T-helper 17 cell (primary cell): ENCODE measurements around the gene FAM174C. TPM values are rescaled to one million over a fixed set of nuclear protein-coding genes. Genes with fewer than 3 reads are reported as not detected.

Experiments used
- ATAC-seq: fragments of 150-1000 bp; cut with Tn5 transposase; 2 replicates; pipeline ENCODE4 v1.10.0; 2021; ENCODE audit warnings: mild to moderate bottlenecking, moderate library complexity
- DNase-seq, 3 donors: peaks; one replicate each; pipeline versions ENCODE4 v3.0.0 to v3.0.0-alpha.2; 2020 to 2021
- H3K9me3 ChIP-seq: one replicate; pipeline ENCODE4 v1.7.0; 2013; ENCODE audit warnings: low read length, mild to moderate bottlenecking; ENCODE audit not compliant: control insufficient read depth, poor library complexity, severe bottlenecking
- H3K27ac Mint-ChIP-seq: one replicate; pipeline ENCODE4 v1.8.0; 2022; ENCODE audit warnings: mild to moderate bottlenecking, moderate library complexity, mixed read lengths
- H3K27me3 Mint-ChIP-seq: one replicate; pipeline ENCODE4 v1.8.0; 2022; ENCODE audit warnings: mixed read lengths
- H3K36me3 Mint-ChIP-seq: one replicate; pipeline ENCODE4 v1.8.0; 2022; ENCODE audit warnings: low read depth, mixed read lengths
- H3K4me1 Mint-ChIP-seq: one replicate; pipeline ENCODE4 v1.8.0; 2022; ENCODE audit warnings: mild to moderate bottlenecking, mixed read lengths
- H3K4me3 Mint-ChIP-seq: one replicate; pipeline ENCODE4 v1.8.0; 2022; ENCODE audit warnings: mild to moderate bottlenecking, moderate library complexity, mixed read lengths
- total RNA-seq, 4 donors: library from RNA in 2 of 4; stranded (reverse) in 2 of 4; gene quantifications; one replicate each; pipeline ENCODE4 v1.2.3 and lab custom pipeline; 2022 to 2026

The FAM174C gene
- total RNA-seq, 2 donors from 2014 or later: 40.6 to 43.6 TPM

DNA sequence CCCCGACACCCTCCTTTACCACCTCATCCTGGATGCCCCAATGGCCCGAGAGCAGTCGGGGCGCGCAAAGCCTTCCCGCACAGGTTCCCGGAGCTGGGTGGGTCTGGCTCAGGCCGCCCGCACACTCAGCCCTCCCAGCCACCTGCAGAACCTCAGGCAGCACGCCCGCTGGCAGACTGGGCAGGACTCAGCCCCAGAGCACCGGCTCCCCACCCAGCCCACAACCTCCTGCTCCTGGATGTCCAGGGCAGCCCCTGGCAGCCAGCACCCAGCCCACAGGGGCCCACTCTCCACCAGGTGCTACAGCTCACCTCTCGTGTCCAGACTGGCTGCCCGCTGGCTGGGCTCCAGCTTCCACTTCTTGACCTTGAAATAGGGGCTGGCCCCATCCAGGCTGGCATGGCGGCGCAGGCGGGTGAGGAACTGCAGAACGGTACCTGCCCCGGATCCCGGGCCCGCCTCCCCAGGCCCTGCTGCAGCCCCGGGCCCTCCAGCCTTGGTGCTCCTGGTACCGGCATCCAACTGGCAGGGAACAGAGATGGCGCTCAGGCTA is 42.1 kb upstream of the FAM174C start:
- no peak overlapping the region for H3K4me3 Mint-ChIP-seq
- no peaks in the 10 kb centered on the region for H3K36me3 Mint-ChIP-seq
- H3K9me3 ChIP-seq: no peaks in the 10 kb centered on the region
- H3K4me1 Mint-ChIP-seq: peaks cover under 1% of the 10 kb centered on the region
- H3K27me3 Mint-ChIP-seq: peaks cover under 1% of the 10 kb centered on the region
- no peak overlapping the region for H3K27ac Mint-ChIP-seq
- DNase-seq: no peak
- ATAC-seq: no peak

DNA sequence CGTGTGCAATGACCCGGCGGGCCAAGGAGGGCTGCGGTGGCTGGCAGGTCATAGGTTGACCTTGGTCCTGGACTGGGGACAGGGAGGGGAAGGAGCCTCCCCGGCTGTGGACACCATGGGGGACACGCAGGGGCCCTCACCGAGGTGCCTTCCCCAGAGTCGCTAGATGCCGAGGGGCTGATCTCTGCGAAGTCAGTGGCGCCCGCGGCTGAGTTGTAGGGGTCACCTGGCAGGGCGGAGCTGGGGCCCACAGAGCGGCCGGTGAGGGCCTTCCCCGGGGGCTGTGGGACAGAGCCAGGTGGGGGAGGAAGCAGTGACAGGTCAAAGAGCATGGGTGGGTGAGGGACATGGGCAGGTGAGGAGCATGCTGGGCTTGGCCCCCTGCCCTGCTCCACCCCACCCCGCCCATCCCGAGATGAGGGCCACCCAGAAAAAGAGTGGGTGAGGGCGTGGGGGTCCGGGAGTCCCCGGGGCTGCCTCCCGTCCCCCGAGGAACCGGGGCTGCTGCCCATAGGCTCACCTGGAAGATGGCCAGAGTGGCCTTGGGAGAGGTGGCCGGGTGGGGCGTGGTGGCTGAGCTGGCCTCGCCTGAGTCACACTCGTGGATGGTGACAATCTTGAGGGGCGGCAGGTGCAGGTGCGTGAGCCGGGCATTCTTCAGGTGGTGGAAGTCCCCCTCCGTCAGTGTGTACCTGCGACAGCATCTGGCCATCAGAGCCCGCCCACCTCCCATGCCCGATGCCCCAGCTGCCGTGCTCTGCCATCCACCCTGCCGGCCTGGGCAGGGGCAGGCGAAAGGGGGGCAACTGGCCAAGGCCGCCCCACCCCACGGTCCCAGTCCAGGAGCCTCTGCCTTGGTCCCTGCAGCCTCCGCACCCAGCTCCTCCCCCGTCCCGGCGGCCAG is 41.0 kb upstream of the FAM174C start:
- H3K9me3 ChIP-seq: no peaks in the 10 kb centered on the region
- H3K36me3 Mint-ChIP-seq: no peaks in the 10 kb centered on the region
- ATAC-seq: no peak
- H3K4me1 Mint-ChIP-seq: peaks cover 8% of the 10 kb centered on the region
- H3K27ac Mint-ChIP-seq: no peak overlapping the region
- peaks cover 8% of the 10 kb centered on the region for H3K27me3 Mint-ChIP-seq
- no peak for DNase-seq
- no peak overlapping the region for H3K4me3 Mint-ChIP-seq

DNA sequence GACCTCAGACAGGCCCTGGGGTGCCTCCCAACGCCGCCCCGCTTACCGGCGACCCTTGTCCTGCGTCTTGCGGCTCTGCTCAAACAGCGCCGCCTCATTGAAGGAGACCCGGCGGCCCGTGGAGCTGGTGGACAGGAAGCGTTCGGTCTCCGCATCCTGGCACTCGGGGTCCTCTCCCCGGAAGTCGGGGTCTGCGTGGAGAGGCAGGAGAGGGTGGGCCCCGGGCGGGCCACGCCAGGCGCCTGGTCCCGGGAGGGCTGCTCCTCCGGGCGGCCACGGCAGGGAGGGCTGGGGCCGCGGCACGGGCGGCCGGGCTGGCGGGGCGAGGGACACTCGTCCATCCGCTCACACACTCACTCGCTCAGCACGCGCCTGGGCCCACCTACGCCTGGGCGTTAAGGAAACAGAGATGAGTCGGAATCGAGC is 40.4 kb upstream of the FAM174C start:
- no peaks in the 10 kb centered on the region for H3K9me3 ChIP-seq
- H3K27me3 Mint-ChIP-seq: peaks cover 8% of the 10 kb centered on the region
- no peak overlapping the region for H3K27ac Mint-ChIP-seq
- ATAC-seq (no peak), DNase-seq (no peak)
- H3K4me3 Mint-ChIP-seq: no peak overlapping the region
- peaks cover 10% of the 10 kb centered on the region for H3K4me1 Mint-ChIP-seq
- no peaks in the 10 kb centered on the region for H3K36me3 Mint-ChIP-seq

DNA sequence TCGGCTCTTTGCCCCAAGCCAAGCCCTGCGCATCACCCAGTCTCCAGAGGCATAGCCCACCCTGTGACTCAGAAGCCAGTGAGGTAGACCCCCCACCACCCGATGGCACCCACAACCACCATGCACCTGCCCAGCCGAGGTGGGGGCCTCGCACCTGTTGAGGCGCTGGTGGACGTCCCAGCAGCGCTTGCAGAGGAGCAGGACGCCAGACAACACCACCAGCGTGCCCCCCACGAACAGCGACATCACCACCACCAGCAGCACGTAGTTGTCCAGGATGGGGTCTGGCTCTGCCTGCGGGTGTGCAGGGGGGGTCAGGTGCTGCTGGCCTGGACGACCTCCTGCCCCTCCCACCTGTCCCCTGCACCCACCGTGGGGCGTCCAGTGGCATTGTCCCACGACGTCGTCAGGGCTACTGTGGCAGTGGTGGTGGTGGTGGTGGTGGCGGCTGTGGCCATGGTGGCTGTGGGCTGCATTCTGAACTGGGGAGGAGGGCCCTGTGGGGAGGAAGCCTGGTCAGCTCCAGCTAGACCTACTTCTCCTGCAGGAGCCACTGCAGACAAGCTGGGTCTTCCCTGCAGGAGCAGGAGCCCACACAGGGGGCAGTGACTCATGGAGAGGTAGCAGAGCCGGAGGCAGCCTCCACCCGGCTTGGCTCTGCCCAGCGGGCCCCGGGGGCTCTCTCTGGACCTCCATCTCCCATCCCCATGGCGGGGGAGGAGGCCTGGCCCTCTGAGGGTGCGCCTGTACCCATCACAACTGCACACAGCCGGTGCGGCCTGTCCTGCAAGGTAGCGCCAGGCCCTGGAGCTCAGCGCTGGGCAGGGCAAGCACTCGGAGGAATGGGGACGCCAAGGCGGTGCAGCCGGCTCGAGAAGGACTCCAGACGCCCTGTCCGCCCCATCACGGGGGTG is 39.4 kb upstream of the FAM174C start:
- H3K27ac Mint-ChIP-seq: no peak overlapping the region
- H3K36me3 Mint-ChIP-seq: no peaks in the 10 kb centered on the region
- H3K9me3 ChIP-seq: no peaks in the 10 kb centered on the region
- H3K4me1 Mint-ChIP-seq: peaks cover 12% of the 10 kb centered on the region
- peak overlapping the region; percentile 62 for H3K4me3 Mint-ChIP-seq
- H3K27me3 Mint-ChIP-seq: peaks cover 8% of the 10 kb centered on the region
- DNase-seq (no peak), ATAC-seq (no peak)

DNA sequence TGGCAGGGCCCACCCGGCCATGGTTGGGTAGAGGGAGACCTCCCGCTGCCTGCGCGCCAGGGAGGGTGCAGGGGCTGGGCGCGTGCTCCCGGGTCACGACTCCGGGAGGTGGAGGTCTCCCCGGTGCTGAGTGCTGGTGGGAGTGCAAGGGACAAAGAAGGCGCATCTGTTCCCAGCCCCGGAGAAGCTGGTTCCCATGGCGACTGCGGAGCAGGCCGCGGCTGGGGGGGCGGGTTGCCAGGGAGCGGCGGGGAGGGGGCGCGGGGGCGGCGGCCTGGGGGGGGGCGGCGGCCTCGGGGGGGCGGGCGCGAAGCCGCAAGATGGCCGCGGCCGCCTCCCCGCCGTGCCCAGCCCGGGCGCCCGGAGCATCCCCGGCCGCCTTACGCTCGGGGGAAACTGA is 38.8 kb upstream of the FAM174C start:
- Mint-ChIP-seq H3K27me3 (peaks cover 8% of the 10 kb centered on the region), H3K4me1 (peaks cover 16% of the 10 kb centered on the region), H3K27ac (no peak overlapping the region), H3K4me3 (peak overlapping the region; percentile 62), H3K36me3 (no peaks in the 10 kb centered on the region)
- DNase-seq (no peak), ATAC-seq (no peak)
- no peaks in the 10 kb centered on the region for H3K9me3 ChIP-seq

DNA sequence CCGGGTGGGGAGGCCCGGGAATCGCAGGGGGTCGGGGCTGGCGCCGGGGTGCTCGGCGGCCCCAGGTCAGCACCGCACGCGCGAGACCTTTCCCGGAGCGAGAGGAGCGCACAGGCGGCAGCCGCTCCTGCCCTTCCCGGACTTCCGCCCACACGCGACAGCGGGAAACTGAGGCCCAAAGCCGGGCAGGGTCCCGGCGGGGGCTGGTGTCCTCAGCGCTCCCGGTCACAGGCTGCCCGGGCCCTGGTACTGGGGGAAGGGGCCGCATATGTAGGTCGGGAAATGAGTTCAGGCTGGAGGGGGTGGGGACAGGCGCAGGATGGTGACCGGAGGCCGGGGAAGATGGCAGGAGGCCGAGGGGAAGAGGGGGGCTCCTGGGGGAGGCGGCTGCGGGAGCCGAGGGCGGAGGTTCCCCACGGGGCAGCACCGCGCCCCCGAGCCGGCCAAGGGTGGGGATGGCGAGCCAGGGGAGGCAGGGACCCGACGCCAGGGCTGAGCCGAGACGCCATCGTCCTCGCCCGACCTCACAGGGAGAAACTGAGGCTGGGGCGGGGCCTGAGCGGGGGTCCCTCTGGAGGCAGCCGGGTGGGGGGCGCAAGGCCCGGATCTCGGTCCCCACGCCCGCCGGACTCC is 38.2 kb upstream of the FAM174C start:
- peaks cover 16% of the 10 kb centered on the region for H3K4me1 Mint-ChIP-seq
- no peak for ATAC-seq
- no peak overlapping the region for H3K27ac Mint-ChIP-seq
- no peaks in the 10 kb centered on the region for H3K9me3 ChIP-seq
- H3K4me3 Mint-ChIP-seq: peak overlapping the region; percentile 68
- peaks cover 8% of the 10 kb centered on the region for H3K27me3 Mint-ChIP-seq
- no peak for DNase-seq
- no peaks in the 10 kb centered on the region for H3K36me3 Mint-ChIP-seq

DNA sequence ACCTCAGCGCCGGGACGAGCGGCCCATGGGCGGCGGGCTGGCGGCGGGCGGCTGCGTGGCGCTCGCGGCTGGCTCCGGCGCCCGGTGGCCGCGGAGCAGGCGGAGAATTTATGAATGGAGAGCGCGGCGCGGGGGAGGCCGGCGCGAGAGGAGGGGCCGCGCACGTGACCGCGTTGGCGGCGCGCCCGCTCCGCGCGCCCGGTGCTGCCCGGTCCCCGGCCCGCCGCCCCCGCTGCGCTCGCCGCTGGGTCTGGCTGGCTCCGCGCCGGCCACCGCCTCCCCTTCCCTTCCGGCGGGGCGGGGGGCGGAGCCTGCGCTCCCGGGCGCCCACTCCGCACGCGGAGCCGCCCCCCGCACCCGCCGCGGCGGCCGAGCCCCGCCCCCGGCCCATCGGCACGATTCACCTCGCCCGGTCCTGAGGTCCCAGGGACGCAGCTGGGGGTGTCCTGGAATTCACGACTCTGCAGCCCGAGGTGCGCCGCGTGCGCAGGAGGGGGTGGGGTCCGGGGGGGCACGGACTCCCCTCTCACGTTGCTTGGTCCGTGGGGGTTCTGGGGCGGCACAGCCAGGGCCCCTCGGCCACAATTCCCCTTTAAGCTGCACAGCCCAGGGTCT is 37.5 kb upstream of the FAM174C start, which contains the start of gene CBARP:
Gene CBARP, minus strand, starts transcription at position 252 of the 615 bp plus-strand sequence. CDS start 1,905 bp downstream, outside the sequence.
- peak in 2 of 3 donors; percentile 41 to 51 for DNase-seq
- Mint-ChIP-seq H3K36me3 (no peaks in the 10 kb centered on the region), H3K4me3 (peak within 1 kb of the TSS; percentile 92), H3K27me3 (peaks cover 8% of the 10 kb centered on the region), H3K4me1 (peaks cover 16% of the 10 kb centered on the region), H3K27ac (peak within 1 kb of the TSS; percentile 79)
- H3K9me3 ChIP-seq: no peaks in the 10 kb centered on the region
- ATAC-seq: no peak

DNA sequence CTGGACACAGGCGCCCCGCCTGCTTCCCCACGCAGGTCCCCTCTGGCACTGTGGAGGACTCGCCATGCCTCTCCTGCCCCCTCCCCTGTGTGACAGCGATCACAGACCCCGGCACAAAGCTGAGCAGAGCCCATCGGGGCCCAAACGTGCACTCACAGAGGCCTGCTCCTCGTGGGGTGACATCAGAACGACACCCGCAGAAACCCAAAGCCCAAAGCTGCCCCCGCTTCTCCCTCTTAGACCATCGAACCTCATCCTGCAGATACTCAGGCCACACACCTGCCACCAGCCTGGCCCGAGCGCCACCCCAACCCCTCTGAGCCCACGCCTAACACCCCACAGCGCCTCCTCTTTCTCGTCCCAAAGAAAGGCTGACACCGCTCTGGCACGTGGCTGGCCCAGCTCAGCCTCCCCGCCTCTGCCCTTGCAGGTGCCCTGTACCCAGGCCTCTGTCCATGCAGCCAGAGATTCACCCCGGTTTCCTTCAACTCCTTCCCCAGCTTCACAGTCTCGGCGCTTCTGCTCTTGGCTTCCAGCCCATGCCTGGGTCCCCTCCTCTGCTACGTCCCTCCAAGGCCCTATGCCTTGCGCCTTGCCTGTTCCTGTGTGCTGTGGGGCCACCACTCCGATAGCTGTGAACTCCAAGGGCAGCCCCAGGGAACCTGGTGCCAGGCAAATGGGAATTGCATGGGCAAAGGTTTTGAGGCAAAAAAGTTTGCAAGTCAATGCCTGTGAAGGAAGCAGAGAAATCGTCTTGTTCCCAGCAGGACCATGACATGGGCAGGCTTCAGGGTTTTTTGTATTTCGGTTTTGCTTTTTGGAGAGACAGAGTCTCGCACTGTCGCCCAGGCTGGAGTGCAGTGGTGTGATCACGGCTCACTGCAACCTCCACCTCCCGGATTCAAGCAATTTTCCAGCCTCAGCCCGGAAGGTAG is 36.7 kb upstream of the FAM174C start:
- Mint-ChIP-seq H3K36me3 (no peaks in the 10 kb centered on the region), H3K27ac (peak overlapping the region; percentile 79), H3K4me3 (peak overlapping the region; percentile 92), H3K4me1 (peaks cover 16% of the 10 kb centered on the region), H3K27me3 (peaks cover 8% of the 10 kb centered on the region)
- DNase-seq (no peak), ATAC-seq (no peak)
- no peaks in the 10 kb centered on the region for H3K9me3 ChIP-seq

DNA sequence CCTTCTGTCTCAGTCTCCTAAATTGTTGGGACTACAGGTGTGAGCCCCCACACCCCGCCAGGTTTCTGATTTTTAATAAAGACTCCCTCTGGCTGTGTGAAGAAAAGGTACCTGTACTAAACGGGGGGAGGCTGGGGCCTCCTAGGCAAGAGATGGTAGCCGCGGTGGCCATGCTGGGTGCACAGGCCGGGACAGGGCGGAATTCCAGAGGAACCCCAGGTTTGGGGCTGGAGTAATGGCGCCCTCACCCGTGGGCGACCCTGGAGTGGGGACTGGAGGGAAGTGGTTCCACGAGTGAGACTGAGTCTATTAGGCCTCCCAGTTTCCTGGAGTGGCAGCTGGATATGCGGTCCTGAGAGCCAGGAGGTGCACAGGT is 35.9 kb upstream of the FAM174C start:
- no peaks in the 10 kb centered on the region for H3K9me3 ChIP-seq
- Mint-ChIP-seq H3K36me3 (no peaks in the 10 kb centered on the region), H3K27ac (peak overlapping the region; percentile 79), H3K27me3 (peaks cover 8% of the 10 kb centered on the region), H3K4me3 (peak overlapping the region; percentile 50), H3K4me1 (peaks cover 16% of the 10 kb centered on the region)
- DNase-seq: no peak
- ATAC-seq: no peak

DNA sequence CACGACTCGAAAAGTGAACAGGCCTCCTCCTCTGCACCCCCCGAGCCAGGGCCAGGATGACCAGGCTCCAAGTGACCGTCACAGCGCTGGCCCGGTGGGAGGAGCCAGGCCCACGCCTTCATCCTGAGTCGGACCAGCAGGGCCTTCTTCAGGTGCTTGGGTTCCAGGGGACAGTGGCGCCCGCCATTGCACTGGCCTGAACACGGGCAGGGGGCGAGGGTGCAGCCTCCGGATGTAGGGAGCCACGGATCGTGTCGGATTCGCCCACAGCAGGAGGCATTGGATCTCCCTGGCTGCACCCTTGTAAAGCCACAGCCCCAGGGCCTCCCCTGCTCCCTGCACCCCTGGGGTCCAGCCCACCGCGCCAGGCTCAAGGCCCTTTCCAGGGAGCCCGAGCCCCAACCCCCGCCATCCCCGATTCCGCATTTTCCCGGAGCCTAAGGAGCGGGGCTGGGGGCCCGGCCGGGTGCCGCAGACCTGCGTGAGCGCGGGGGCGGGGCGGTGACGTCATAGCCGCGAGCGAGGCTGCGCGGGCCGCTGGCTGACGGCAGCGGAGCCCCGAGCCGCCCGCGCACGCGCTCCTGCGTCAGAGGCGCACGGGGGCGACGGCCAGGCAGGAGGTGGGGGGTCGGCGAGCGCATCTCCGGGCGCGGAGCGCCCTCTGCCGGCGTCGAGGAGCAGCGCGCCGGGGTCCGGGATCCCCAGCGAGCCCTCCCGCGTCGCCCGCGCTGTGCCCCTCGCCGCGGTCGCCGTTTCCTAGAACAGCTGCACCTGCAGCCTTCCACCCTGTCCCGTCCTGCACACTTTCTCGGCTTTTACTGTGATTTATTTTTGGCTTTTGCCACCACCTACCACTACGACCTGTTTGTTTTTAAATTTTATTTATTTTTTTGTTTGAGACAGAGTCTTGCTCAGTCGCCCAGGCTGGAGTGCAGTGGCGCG is 35.3 kb upstream of the FAM174C start:
- H3K36me3 Mint-ChIP-seq: no peaks in the 10 kb centered on the region
- H3K9me3 ChIP-seq: no peaks in the 10 kb centered on the region
- H3K4me1 Mint-ChIP-seq: peaks cover 19% of the 10 kb centered on the region
- H3K27me3 Mint-ChIP-seq: peaks cover 8% of the 10 kb centered on the region
- peak; percentile 68 for ATAC-seq
- H3K27ac Mint-ChIP-seq: peak overlapping the region; percentile 79
- H3K4me3 Mint-ChIP-seq: peak overlapping the region; percentile 96
- DNase-seq: peak; percentile 95 to 97 (median 96)

DNA sequence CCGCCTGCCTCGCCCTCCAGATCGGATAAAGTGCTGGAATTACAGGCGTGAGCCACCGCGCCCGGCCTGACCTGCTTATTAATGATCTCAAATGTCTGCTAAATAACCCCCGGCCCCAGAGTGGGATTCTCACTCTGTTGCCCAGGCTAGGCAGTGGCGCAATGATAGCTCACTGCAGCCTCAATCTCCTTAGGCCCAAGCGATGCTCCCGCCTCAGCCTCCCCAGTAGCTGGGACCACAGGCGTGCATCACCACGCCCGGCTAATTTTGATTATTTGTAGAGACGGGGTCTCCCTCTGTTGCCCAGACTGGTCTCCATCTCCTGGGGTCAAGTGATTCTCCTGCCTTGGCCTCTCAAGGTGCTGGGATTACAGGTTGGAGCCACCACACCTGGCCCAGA is 34.4 kb upstream of the FAM174C start:
- Mint-ChIP-seq H3K4me3 (peak overlapping the region; percentile 96), H3K27ac (peak overlapping the region; percentile 81), H3K4me1 (peaks cover 19% of the 10 kb centered on the region), H3K27me3 (peaks cover 8% of the 10 kb centered on the region), H3K36me3 (no peaks in the 10 kb centered on the region)
- DNase-seq: no peak
- no peaks in the 10 kb centered on the region for H3K9me3 ChIP-seq
- ATAC-seq: no peak
